Ishikawa (cell line): ENCODE results near the gene CEMIP.

ENCODE experiments used
- CEBPB ChIP-seq: IDR thresholded peaks from 2 replicates; pipeline ENCODE4 v1.6.1; 2012
- CREB1 ChIP-seq: IDR thresholded peaks from 2 replicates; pipeline ENCODE4 v1.6.1; 2012; ENCODE audit warnings: low read depth
- EGR1 ChIP-seq: IDR thresholded peaks from 2 replicates; pipeline ENCODE4 v1.6.1; 2012
- EP300 ChIP-seq: IDR thresholded peaks from 2 replicates; pipeline ENCODE4 v1.6.1; 2012; ENCODE audit warnings: borderline replicate concordance
- FOXM1 ChIP-seq: IDR thresholded peaks from 2 replicates; pipeline ENCODE4 v1.6.1; 2012; ENCODE audit warnings: low read depth, borderline replicate concordance
- NFIC ChIP-seq: IDR thresholded peaks from 2 replicates; pipeline ENCODE4 v1.6.1; 2012
- RAD21 ChIP-seq: IDR thresholded peaks from 2 replicates; pipeline ENCODE4 v1.6.1; 2012; ENCODE audit warnings: low read depth
- TAF1 ChIP-seq: IDR thresholded peaks from 2 replicates; pipeline ENCODE4 v1.6.1; 2012; ENCODE audit warnings: low read depth, mild to moderate bottlenecking
- TCF12 ChIP-seq: IDR thresholded peaks from 2 replicates; pipeline ENCODE4 v1.6.1; 2012; ENCODE audit warnings: low read depth
- TEAD4 ChIP-seq: IDR thresholded peaks from 2 replicates; pipeline ENCODE4 v1.6.1; 2012
- YY1 ChIP-seq: IDR thresholded peaks from 2 replicates; pipeline ENCODE4 v1.6.1; 2012; ENCODE audit warnings: low read depth
- ZBTB7A ChIP-seq: IDR thresholded peaks from 2 replicates; pipeline ENCODE4 v1.6.1; 2012; ENCODE audit warnings: low read depth
- TF ChIP-seq, protein P1 (sequence below): IDR thresholded peaks from 2 replicates; pipeline ENCODE4 v1.6.1; 2012; ENCODE audit warnings: low read depth, mild to moderate bottlenecking
- TF ChIP-seq, protein P2 (sequence below): IDR thresholded peaks from 2 replicates; pipeline ENCODE4 v1.6.1; 2012
- TF ChIP-seq, protein P3 (sequence below): IDR thresholded peaks from 2 replicates; pipeline ENCODE4 v1.6.1; 2012

CEMIP gene

DNA sequence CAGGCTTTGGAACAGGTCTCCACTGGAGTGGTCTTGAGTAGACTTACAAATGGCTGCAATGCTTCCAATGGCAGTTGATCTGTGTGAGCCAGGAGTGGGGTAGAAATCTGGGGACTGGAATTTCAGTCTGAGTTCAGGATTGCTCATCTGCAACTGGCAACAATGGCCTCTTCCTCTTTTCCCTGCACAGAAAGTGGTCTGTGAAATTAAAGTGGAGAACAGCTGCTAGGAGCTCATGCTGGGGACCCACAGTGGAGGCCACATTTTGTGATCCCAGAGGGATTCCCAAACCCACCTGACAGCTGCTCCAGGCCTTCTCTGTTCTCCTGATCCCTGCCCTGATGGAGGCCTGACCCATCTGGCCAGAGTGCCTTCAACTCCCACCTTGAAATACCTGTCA lies 49.6 kb downstream of the CEMIP start:
- TF ChIP-seq, protein P1, sequence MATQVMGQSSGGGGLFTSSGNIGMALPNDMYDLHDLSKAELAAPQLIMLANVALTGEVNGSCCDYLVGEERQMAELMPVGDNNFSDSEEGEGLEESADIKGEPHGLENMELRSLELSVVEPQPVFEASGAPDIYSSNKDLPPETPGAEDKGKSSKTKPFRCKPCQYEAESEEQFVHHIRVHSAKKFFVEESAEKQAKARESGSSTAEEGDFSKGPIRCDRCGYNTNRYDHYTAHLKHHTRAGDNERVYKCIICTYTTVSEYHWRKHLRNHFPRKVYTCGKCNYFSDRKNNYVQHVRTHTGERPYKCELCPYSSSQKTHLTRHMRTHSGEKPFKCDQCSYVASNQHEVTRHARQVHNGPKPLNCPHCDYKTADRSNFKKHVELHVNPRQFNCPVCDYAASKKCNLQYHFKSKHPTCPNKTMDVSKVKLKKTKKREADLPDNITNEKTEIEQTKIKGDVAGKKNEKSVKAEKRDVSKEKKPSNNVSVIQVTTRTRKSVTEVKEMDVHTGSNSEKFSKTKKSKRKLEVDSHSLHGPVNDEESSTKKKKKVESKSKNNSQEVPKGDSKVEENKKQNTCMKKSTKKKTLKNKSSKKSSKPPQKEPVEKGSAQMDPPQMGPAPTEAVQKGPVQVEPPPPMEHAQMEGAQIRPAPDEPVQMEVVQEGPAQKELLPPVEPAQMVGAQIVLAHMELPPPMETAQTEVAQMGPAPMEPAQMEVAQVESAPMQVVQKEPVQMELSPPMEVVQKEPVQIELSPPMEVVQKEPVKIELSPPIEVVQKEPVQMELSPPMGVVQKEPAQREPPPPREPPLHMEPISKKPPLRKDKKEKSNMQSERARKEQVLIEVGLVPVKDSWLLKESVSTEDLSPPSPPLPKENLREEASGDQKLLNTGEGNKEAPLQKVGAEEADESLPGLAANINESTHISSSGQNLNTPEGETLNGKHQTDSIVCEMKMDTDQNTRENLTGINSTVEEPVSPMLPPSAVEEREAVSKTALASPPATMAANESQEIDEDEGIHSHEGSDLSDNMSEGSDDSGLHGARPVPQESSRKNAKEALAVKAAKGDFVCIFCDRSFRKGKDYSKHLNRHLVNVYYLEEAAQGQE = no peak
- TF ChIP-seq NFIC (no peak), EP300 (no peak), TEAD4 (no peak), FOXM1 (no peak), CREB1 (no peak), TCF12 (no peak), ZBTB7A (no peak)
- TF ChIP-seq, protein P2, sequence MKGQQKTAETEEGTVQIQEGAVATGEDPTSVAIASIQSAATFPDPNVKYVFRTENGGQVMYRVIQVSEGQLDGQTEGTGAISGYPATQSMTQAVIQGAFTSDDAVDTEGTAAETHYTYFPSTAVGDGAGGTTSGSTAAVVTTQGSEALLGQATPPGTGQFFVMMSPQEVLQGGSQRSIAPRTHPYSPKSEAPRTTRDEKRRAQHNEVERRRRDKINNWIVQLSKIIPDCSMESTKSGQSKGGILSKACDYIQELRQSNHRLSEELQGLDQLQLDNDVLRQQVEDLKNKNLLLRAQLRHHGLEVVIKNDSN = no peak
- TF ChIP-seq, protein P3, sequence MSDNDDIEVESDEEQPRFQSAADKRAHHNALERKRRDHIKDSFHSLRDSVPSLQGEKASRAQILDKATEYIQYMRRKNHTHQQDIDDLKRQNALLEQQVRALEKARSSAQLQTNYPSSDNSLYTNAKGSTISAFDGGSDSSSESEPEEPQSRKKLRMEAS = no peak

DNA sequence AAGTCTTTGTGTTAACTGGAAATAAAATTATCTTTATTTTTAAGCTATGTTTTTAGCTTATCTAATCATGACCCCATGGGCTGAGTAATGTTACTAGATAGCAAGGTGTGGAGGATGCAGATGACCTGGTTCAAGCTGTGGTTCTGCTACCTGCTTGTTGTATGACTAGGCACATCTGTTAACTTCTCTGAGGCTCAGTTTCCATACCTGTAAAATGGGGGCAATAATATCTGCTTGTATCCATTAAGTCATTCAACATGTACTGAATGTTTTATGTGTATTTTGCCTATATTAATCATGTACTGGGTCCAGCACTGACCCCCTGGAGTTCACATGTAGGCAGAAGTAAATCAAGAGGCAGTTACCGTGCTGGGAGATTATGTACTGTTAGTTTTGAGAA lies 51.5 kb downstream of the CEMIP start:
- TF ChIP-seq EP300 = no peak
- TF ChIP-seq CEBPB = no peak
- TF ChIP-seq TCF12 = no peak
- TF ChIP-seq TAF1 = no peak
- TF ChIP-seq CREB1 = no peak
- no peak for TF ChIP-seq YY1
- TF ChIP-seq, protein P2 = no peak
- no peak for TF ChIP-seq TEAD4
- TF ChIP-seq EGR1 = no peak
- TF ChIP-seq FOXM1 = no peak
- no peak for TF ChIP-seq NFIC
- TF ChIP-seq, protein P3 = no peak
- TF ChIP-seq, protein P1 = no peak
- no peak for TF ChIP-seq RAD21
- TF ChIP-seq ZBTB7A = no peak

DNA sequence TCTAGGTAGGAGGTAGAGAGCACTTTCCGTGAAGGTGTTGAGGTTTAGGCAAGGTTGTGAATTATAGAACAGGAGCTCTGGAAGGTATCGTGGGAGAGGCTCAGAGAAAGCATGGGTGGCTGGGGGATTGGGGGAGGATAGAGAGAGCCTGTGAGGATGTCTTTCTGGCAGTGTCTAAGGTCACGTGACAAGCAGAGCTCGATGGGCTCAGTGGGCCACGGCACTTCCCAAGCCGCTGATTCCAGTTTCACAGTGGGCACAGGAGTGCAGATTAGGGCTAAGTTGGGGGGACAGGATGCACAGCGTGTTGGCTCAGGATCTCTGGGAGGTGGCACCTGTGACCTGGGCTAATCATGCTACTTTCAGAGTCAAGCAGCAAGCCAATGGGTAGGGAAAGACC lies 52.0 kb downstream of the CEMIP start:
- TF ChIP-seq, protein P1 = no peak
- no peak for TF ChIP-seq ZBTB7A
- TF ChIP-seq CEBPB = no peak
- TF ChIP-seq TAF1 = no peak
- TF ChIP-seq TCF12 = no peak
- TF ChIP-seq, protein P3 = no peak
- no peak for TF ChIP-seq NFIC
- no peak for TF ChIP-seq RAD21
- TF ChIP-seq TEAD4 = no peak
- TF ChIP-seq EGR1 = no peak

DNA sequence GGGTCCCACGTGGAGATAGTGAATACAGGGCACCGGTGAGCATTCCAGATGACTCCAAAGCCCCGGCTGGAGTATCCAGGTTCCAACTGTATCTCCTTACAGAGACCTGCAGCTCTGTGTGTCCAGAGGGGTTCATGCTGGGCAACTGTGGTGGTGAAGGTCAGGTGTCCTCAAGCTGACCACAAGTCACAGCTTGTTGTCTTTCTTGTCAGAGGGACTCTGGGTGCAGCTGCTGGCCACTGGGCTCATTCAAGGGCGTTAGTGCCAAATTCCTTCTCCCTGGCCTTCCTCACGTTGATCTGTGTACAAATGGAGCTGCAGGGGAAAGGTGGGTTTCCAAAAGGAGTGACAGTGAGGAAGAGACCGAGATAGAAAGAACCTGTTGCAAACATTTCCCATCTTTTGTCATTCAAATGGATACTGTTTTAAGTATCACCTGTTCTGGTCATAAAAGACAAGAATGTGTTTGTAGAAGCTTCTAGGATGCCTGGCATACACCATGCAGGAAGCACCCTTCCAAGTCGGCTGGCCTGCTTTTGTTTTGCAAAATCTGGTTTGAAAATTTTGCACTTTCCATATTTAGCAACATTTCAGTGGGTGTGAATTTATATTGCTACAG lies 52.5 kb downstream of the CEMIP start:
- TF ChIP-seq CEBPB (no peak), CREB1 (no peak), NFIC (no peak), FOXM1 (no peak), TCF12 (no peak), TEAD4 (no peak), RAD21 (no peak), TAF1 (no peak), YY1 (no peak), EP300 (no peak), ZBTB7A (no peak), EGR1 (no peak)
- TF ChIP-seq, protein P3 = no peak
- TF ChIP-seq, protein P1 = no peak
- TF ChIP-seq, protein P2 = no peak
